MCF 10A (cell line): ENCODE results near the gene TRIM5. TPM values are rescaled to one million over a fixed set of nuclear protein-coding genes. Genes with fewer than 3 reads are reported as not detected.
"Not testable (repeated sequence)": the region's sequence is repeated elsewhere in the genome, so short reads cannot be mapped to it uniquely, and the experiment has no call there.

Experiments used
- BruUV-seq: library from RNA; stranded (reverse); fragments of 400-500 nt; replicated peaks from 2 replicates; lab custom pipeline; 2021; lab: Mats Ljungman, UMichigan
- CTCF ChIA-PET: fragments of 300-600 bp; sonication (Branson Sonifier 250); formaldehyde crosslinking; extraction: SDS; loops from one replicate; lab custom pipeline; 2021; ENCODE audit warnings: antibody characterized with exemption, inconsistent platforms; lab: Yijun Ruan, JAX
- POLR2A ChIA-PET: fragments of 300-600, 350-650 bp; sonication (Branson Sonifier 250); formaldehyde crosslinking; extraction: SDS; loops from one replicate; lab custom pipeline; 2020; ENCODE audit warnings: antibody characterized with exemption, inconsistent platforms; lab: Yijun Ruan, JAX
- DNase-seq: peaks from one replicate; pipeline ENCODE4 v3.0.0-alpha.2; 2018; ENCODE audit not compliant: unreplicated experiment
- H3K27ac Mint-ChIP-seq: one replicate; pipeline ENCODE4 v1.8.0; 2022; ENCODE audit warnings: mild to moderate bottlenecking, low read depth, mixed read lengths; ENCODE audit not compliant: unreplicated experiment
- H3K27me3 Mint-ChIP-seq: one replicate; pipeline ENCODE4 v1.8.0; 2022; ENCODE audit warnings: mixed read lengths; ENCODE audit not compliant: insufficient read depth, unreplicated experiment
- H3K36me3 Mint-ChIP-seq: one replicate; pipeline ENCODE4 v1.8.0; 2022; ENCODE audit warnings: mild to moderate bottlenecking, moderate library complexity, mixed read lengths; ENCODE audit not compliant: insufficient read depth, unreplicated experiment
- H3K4me1 Mint-ChIP-seq: one replicate; pipeline ENCODE4 v1.8.0; 2022; ENCODE audit warnings: mixed read lengths; ENCODE audit not compliant: insufficient read depth, unreplicated experiment
- H3K4me3 Mint-ChIP-seq: one replicate; pipeline ENCODE4 v1.8.0; 2022; ENCODE audit warnings: mild to moderate bottlenecking, moderate library complexity, mixed read lengths; ENCODE audit not compliant: unreplicated experiment
- H3K9me3 Mint-ChIP-seq: one replicate; pipeline ENCODE4 v1.8.0; 2022; ENCODE audit warnings: mixed read lengths; ENCODE audit not compliant: unreplicated experiment
- intact Hi-C: fragments of 100-400 bp; cut with micrococcal nuclease; formaldehyde crosslinking; loops from 2 replicates; pipeline ENCODE4 v1.14.1; 2022
- total RNA-seq: library from RNA; stranded (reverse); gene quantifications from 2 replicates; pipeline ENCODE4 v1.2.3, GENCODE V29; 2022
- TF ChIP-seq, protein P1 (sequence below): fragments of 200-600 bp; IDR thresholded peaks from one replicate; pipeline ENCODE4 v1.8.0; 2022; ENCODE audit warnings: antibody characterized with exemption, mild to moderate bottlenecking; ENCODE audit not compliant: unreplicated experiment

The TRIM5 gene
- total RNA-seq, 1 experiment from 2014 or later, result 27.9 TPM

DNA sequence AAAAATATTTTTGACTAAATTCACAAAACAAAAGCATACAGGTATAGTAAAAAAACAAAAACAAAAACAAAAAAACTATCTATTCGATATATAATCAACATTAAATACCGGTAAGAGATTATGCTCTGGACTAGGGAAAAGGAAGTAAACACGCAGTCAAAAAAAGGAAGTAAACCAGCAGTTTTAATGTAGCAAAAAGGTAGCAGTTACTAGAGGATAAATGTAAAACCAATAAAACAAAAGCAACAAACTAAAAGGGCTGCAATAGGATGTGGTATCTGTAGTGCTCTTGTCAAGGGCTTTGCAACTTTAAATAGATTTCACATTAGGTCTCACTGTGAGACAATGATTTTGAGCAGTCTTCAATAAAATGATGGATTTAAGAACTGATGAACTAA is 7.1 kb upstream of the TRIM5 start:
- peaks cover 17% of the 10 kb centered on the region for H3K36me3 Mint-ChIP-seq
- ChIA-PET POLR2A (interaction anchor here (1.2 to 3.0 kb wide), 3 partner anchors 9 to 628 kb away, joined by 3 to 10 read pairs (median 3); partner anchors contain the start of gene TRIM6), CTCF (interaction anchor here (0.6 to 1.0 kb wide), 2 partner anchors 21 to 216 kb away, joined by 3 read pairs; no protein-coding TSS in a partner anchor)
- no peak overlapping the region for H3K4me3 Mint-ChIP-seq
- H3K4me1 Mint-ChIP-seq, result peaks cover 41% of the 10 kb centered on the region
- DNase-seq, result no peak
- TF ChIP-seq, protein P1, sequence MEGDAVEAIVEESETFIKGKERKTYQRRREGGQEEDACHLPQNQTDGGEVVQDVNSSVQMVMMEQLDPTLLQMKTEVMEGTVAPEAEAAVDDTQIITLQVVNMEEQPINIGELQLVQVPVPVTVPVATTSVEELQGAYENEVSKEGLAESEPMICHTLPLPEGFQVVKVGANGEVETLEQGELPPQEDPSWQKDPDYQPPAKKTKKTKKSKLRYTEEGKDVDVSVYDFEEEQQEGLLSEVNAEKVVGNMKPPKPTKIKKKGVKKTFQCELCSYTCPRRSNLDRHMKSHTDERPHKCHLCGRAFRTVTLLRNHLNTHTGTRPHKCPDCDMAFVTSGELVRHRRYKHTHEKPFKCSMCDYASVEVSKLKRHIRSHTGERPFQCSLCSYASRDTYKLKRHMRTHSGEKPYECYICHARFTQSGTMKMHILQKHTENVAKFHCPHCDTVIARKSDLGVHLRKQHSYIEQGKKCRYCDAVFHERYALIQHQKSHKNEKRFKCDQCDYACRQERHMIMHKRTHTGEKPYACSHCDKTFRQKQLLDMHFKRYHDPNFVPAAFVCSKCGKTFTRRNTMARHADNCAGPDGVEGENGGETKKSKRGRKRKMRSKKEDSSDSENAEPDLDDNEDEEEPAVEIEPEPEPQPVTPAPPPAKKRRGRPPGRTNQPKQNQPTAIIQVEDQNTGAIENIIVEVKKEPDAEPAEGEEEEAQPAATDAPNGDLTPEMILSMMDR, result no peak
- H3K9me3 Mint-ChIP-seq, result no peaks in the 10 kb centered on the region
- no TSS peak for BruUV-seq
- no peak overlapping the region for H3K27ac Mint-ChIP-seq
- intact Hi-C loops, result no loop called here
- no peaks in the 10 kb centered on the region for H3K27me3 Mint-ChIP-seq

DNA sequence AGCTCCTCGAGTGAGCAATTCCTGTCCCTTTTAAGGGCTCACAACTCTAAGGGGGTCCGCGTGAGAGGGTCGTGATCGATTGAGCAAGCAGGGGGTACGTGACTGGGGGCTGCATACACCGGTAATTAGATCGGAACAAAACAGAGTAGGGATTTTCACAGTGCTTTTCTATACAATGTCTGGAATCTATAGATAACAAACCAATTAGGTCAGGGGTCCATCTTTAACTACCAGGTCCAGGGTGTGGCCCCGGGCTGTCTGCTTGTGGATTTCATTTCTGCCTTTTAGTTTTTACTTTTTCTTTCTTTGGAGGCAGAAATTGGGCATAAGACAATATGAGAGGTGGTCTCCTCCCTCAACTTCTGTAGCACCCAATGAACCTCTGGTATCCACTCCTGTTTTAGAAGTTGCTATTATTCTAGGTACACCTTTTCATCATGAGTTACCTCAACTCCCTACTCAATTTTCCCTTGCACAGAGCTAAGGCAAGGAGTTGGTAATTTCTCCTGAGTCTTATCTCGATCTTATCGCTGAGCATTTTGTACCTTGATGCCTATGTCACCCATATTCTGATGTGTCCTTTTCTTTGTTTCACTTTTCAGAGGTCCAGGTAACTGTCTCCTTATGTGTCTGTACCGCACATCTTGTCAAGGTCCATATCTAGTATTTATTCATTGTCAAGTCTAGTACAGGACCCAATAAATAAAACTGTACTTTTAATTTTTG is 6.5 kb upstream of the TRIM5 start:
- peaks cover 14% of the 10 kb centered on the region for H3K36me3 Mint-ChIP-seq
- DNase-seq, H3K27me3 Mint-ChIP-seq, H3K9me3 Mint-ChIP-seq, intact Hi-C loops, BruUV-seq: not testable (repeated sequence)
- peak overlapping the region; percentile 89 for H3K27ac Mint-ChIP-seq
- POLR2A ChIA-PET, result interaction anchor here (0.8 to 3.0 kb wide), 8 partner anchors 10 to 790 kb away, joined by 3 to 10 read pairs (median 6); partner anchors contain the start of genes ARFIP2, FHIP1B, TIMM10B and TRIM6
- CTCF ChIA-PET, result interaction anchor here (0.6 to 1.6 kb wide), 7 partner anchors 10 to 1880 kb away, joined by 3 to 6 read pairs (median 3); no protein-coding TSS in a partner anchor
- H3K4me1 Mint-ChIP-seq, result peaks cover 41% of the 10 kb centered on the region
- H3K4me3 Mint-ChIP-seq, result peak overlapping the region; percentile 77

DNA sequence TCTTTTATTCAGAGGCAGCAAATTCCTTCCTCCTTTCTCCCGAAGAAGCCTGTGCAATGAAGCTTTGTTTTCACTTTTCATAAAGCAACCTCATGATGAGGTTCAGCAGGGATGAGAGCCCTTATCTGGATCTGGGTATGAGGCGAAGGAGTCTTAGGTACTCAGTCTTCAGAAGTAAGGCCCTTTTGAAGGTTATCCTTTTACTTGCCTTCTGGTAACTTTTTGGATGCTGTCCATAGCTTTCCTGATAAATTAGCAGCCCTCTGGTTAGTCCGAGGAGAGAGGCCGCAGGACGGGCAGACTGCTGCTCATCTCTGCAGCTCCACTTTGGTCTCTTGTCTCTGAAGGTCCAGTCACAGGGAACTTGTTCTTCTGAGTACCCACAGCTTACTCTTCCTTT is 5.9 kb upstream of the TRIM5 start:
- H3K36me3 Mint-ChIP-seq, result peaks cover 14% of the 10 kb centered on the region
- no peaks in the 10 kb centered on the region for H3K9me3 Mint-ChIP-seq
- intact Hi-C loops, result no loop called here
- no TSS peak for BruUV-seq
- no peaks in the 10 kb centered on the region for H3K27me3 Mint-ChIP-seq
- ChIA-PET CTCF (interaction anchor here (0.6 to 1.6 kb wide), 6 partner anchors 10 to 1880 kb away, joined by 3 to 6 read pairs (median 4); no protein-coding TSS in a partner anchor), POLR2A (interaction anchor here (0.7 to 3.0 kb wide), 13 partner anchors 9 to 791 kb away, joined by 3 to 12 read pairs (median 4); partner anchors contain the start of genes ARFIP2, FHIP1B, TIMM10B and TRIM34)
- H3K4me3 Mint-ChIP-seq, result peak overlapping the region; percentile 77
- peaks cover 41% of the 10 kb centered on the region for H3K4me1 Mint-ChIP-seq
- H3K27ac Mint-ChIP-seq, result peak overlapping the region; percentile 89
- DNase-seq, result no peak
- TF ChIP-seq, protein P1, result no peak

DNA sequence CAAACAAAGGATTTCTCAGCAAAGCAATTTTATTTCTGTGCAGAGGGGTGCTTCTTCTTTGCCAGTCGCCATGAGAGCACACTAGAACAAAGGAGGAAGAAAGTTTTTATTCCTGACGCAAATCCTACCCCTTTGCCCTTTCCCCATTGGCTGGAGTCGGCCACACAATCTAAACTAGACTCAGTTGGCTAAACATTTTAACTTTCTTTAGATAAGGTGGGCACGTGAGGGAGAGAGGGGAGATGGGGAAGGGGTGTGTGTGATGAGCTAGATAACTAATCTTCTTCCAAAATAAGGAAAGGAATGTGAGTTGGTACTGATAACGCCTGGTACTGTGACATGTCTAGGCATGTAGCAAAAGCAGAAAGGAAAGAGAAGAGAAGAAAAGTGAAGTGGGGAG is 5.3 kb upstream of the TRIM5 start:
- Mint-ChIP-seq H3K4me3 (peak overlapping the region; percentile 77), H3K9me3 (no peaks in the 10 kb centered on the region), H3K27ac (peak overlapping the region; percentile 89), H3K27me3 (no peaks in the 10 kb centered on the region), H3K36me3 (peaks cover 14% of the 10 kb centered on the region), H3K4me1 (peaks cover 41% of the 10 kb centered on the region)
- ChIA-PET POLR2A (interaction anchor here (0.7 to 3.0 kb wide), 16 partner anchors 9 to 791 kb away, joined by 3 to 12 read pairs (median 4); partner anchors contain the start of genes ARFIP2, FHIP1B, TIMM10B and TRIM34), CTCF (interaction anchor here (0.8 to 1.6 kb wide), 8 partner anchors 11 to 278 kb away, joined by 3 to 5 read pairs (median 3); no protein-coding TSS in a partner anchor)
- intact Hi-C loops, result no loop called here
- TF ChIP-seq, protein P1, result no peak
- BruUV-seq, result no TSS peak
- DNase-seq, result no peak
